ENCODE measurements around the gene DENR.

Gene DENR

GRCh38 chr12:122724641-122725243, 27.9 kb upstream of the DENR start:
- no peak overlapping the region for H3K4me3 ChIP-seq (ENCODE audit: low read depth, low read length)
- DNase-seq (ENCODE audit: low read depth), result peak; percentile 75
- TF ChIP-seq CTCF (IDR thresholded peaks at IDR 0.05; ENCODE audit: insufficient read depth, low read depth, low read length, missing control alignments), result no peak

GRCh38 chr12:122725452-122726079, 27.1 kb upstream of the DENR start:
- TF ChIP-seq CTCF (IDR thresholded peaks at IDR 0.05; ENCODE audit: insufficient read depth, low read depth, low read length, missing control alignments), result no peak
- H3K4me3 ChIP-seq (ENCODE audit: low read depth, low read length), result no peak overlapping the region
- no peak for DNase-seq (ENCODE audit: low read depth)

GRCh38 chr12:122726080-122726558, 26.5 kb upstream of the DENR start:
- no peak overlapping the region for H3K4me3 ChIP-seq (ENCODE audit: low read depth, low read length)
- no peak for TF ChIP-seq CTCF (IDR thresholded peaks at IDR 0.05; ENCODE audit: insufficient read depth, low read depth, low read length, missing control alignments)
- DNase-seq (ENCODE audit: low read depth), result peak; percentile 63

- no peak overlapping the region for H3K4me3 ChIP-seq (ENCODE audit: low read depth, low read length)
- TF ChIP-seq CTCF (IDR thresholded peaks at IDR 0.05; ENCODE audit: insufficient read depth, low read depth, low read length, missing control alignments), result no peak
- no peak for DNase-seq (ENCODE audit: low read depth)
Observed at GRCh38 chr12:122729583-122730214, 22.9 kb upstream of the DENR start.

GRCh38 chr12:122730215-122731014, 22.2 kb upstream of the DENR start, which contains the start of gene HCAR1:
TSS of gene HCAR1 (minus strand) at chr12:122730844. CDS start at chr12:122730339, 505 bp downstream.
- DNase-seq (ENCODE audit: low read depth), result peak; percentile 32
- H3K4me3 ChIP-seq (ENCODE audit: low read depth, low read length), result no peak within 1 kb of the TSS
- TF ChIP-seq CTCF (IDR thresholded peaks at IDR 0.05; ENCODE audit: insufficient read depth, low read depth, low read length, missing control alignments), result no peak

GRCh38 chr12:122732170-122732569, 20.5 kb upstream of the DENR start:
- no peak overlapping the region for H3K4me3 ChIP-seq (ENCODE audit: low read depth, low read length)
- TF ChIP-seq CTCF (IDR thresholded peaks at IDR 0.05; ENCODE audit: insufficient read depth, low read depth, low read length, missing control alignments), result no peak
- no peak for DNase-seq (ENCODE audit: low read depth)

Data from GM12865 (cell line).